ENCODE measurements around the gene POLR2H.

GRCh38 chr3:184343200-184343876 lies 18.2 kb upstream of the POLR2H start:
- no peak for TF ChIP-seq CTCF (conservative IDR thresholded peaks at IDR 0.05 in 1 of 2, IDR thresholded peaks at IDR 0.05 in 1 of 2; ENCODE audit: extremely low read depth in 1 of 2, insufficient read depth in 1 of 2, low read depth in 1 of 2, low read length in 2 of 2)
- TF ChIP-seq EZH2 (IDR thresholded peaks at IDR 0.05; ENCODE audit: borderline replicate concordance, low read length): no peak
